GM19438 (cell line): ENCODE results near the gene GPC3.

Experiments used
- ATAC-seq: cut with Tn5 transposase; IDR thresholded peaks from one replicate; pipeline ENCODE4 v1.9.1; 2021; ENCODE audit warnings: low read depth; ENCODE audit not compliant: unreplicated experiment

GPC3 gene

DNA sequence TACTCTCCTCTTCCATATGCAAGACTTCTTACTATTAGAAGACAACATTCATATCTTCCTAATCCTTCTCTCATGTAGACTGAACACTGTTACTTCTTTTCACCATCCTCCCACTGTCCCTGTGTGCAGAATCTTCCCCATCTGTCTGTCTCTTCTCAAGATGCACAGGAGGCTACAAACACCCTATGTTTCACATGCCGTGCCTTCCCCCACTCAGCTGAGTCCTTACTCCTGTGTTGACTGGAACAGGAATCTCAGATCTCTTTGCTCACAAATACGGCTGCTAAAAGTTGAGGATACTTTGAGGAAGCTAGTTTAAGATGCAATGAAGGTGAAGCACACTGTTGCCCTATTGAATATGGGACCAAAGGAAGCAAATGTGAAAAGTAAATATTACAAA is 401.6 kb downstream of the GPC3 start:
- no peak for ATAC-seq

DNA sequence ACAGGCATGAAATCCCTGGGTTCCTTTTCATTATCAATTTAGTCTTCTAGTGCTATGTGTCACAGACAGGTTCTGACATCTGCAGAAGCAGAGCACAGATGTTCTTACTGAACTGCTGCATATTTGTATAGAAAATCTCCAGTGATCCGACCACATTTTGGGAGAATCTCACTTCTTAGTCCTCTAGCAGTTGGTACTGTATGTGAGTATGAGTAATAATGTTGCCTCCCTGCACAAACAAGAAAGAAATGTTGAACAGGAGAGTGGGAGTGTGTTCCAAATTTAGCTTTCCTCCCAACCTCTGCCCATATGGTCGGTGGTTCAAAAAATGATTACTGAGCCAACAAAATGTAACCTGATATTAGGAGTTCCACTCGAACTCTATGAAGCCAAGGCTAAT is 404.8 kb downstream of the GPC3 start:
- ATAC-seq = no peak

DNA sequence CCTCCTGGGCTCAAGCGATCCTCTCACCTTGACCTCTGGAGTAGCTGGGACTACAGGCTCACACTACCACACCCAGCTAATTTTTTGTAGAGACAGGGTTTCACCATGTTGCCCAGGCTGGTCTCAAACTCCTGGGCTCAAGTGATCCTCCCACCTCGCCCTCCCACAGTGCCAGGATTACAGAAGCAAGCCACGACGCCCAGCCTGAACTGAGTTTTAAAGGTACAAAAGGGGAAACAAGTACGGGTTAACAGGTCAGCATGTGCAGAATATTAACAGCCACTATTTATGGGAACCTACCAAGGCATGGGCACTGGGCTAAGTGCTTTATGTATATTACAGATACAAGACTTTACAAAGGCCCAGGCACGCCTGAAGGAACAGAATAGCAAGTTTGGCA is 405.8 kb downstream of the GPC3 start:
- ATAC-seq = no peak

DNA sequence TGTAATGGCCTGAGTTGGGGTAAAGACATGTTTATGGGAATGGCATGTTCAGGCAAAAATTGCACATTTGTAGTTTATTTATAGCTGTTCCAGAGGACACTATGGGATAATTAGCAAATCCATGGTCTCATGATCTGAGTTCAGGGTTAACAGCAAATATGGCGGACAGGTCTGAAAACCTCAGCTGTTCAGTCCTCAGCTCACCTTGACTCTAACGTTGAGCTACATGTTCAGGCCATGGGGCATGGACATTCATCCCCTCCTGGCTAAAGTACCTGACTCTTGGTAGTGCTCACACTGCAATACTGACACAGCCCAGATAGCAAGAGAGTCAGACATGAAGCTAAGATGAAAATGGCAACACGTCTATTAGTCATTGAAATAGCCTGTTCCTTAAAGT is 408.5 kb downstream of the GPC3 start:
- no peak for ATAC-seq

DNA sequence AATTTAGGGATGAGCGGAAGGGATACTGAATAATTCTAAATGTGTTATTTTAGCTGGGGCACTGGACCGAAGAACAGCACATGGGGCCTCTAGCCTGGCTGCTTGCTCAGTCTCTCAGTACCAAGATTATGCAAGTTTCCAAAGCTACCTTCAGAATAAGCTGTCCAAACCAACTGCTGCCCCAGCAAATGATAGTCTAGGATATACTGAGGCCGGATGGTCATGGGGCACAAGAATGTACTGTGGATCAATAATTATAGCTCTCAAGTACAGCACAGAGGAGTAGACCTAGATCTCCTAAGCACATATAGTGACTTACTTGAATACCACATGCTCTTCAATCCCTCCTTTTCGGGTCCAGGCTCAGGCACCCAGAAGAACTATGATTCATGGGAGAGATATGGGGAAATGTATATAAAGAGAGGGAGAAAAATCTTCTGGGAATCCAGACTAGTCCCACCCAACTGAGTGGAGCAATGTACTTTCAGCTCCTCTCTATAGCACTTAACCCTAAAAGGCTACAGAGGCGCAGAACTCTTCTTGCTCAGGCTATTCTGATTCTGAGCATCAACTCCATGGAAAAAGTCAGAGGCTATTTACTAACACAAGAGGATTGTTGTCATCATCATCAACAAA is 409.8 kb downstream of the GPC3 start:
- no peak for ATAC-seq

DNA sequence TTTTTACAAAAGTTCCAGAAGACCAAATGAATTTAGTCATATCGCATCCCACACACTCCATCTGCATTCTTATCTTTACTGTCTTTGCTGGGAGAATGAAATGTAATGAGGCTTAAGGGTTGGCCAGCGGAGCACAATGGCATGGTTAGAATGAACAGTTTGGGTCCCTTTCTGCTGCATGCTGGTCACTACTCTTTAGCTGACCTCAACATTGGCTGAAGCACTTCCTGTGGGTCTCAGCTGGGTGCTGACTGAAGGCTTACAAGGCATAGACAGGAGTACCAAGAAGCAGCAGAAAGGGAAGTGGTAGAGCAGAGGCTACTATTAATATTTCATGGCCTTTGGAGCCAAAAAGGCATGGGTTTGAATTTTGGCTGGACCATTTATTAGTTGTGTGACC is 410.7 kb downstream of the GPC3 start:
- ATAC-seq = no peak

DNA sequence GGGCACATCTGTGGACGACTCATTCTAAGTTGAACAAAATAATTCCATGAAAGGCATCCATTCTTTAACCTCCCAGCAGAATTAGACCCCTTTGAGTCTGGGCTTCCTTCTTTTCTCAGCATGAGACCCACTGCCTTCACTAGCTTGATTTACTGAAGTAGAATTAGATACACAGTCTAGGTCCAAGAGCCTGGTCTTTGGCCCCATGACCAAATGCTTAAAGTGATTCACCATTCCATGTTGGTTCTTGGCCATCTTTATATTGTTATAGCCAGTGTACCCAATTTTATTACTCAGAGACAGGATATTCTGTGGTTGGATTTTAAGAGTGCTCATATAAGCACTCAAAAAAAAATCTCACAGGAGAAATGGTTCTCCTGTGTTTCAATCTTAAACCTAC is 414.8 kb downstream of the GPC3 start:
- ATAC-seq = no peak

DNA sequence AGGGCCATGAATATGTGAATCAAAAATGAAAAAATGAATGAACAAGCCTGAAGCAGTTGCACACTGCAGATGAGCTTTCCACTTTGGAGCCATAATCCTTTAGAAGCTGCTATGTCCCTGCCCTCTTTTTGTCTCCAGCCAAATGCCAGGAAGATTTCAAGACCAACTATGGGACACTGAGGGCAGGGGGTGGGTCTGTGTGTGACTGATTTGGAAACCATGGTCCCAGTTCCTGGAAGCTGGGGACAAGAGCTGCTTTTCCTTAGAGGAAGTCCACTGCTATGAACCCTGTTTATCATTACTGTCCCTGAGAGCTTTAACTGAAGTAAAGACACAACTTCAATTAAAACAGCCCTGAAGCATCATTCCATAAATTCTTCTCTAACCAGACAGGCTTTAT is 416.2 kb downstream of the GPC3 start:
- ATAC-seq = no peak

DNA sequence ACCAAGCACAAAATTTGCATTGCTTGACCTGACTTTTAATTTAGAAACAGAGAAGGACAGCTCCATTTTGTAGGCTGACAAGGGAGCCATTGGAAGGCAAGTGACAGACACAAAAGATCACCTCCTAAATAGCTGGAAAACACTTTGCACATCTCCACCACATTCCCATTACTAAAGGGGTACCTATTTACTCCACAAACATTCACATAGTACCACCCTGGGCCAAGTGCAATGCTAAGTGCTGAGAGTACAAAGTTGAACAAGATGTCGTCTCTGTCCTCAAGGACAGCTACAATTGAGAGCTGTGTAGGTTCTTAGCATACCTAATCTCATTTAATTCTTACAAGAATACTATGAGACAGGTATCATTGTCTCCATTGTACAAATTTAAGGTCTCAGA is 417.3 kb downstream of the GPC3 start:
- ATAC-seq = no peak

DNA sequence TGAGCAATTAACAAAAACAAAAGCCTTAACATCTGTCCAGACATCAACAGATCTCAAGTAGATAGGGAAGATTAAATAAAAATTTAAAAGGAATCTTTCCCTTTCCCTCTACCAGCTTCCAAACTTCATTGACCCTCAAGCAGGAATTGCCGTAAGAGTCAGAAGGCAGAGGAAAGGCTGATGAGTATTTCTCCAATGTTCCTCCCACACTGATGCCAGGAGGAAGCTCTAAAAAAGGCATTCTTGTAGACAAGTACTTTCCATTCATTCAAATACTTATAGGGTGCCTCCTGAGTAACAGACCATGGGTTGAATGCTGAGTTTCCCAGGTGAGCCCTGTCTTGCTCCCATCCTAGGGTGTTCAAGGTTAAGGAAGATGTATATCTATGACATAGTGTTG is 418.5 kb downstream of the GPC3 start:
- no peak for ATAC-seq

DNA sequence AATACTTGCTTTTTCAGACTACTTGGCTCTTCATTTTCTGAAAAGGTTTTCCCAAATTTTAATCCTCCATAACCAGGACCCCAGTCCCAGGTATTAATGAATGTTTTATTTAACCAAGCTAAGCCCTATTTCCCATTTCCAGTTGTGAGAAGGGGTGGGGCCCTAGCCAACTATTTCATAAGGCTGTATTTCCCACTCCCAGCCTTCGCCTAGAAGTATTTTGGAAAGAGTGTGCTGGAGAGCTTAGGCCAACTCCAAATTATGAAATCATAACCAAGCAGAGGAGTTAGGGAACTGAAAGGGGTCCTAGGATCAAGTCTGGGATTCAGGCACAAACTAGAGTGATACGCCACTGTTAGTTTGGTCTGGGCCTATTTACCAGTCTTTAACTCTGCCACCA is 421.7 kb downstream of the GPC3 start:
- ATAC-seq = no peak

DNA sequence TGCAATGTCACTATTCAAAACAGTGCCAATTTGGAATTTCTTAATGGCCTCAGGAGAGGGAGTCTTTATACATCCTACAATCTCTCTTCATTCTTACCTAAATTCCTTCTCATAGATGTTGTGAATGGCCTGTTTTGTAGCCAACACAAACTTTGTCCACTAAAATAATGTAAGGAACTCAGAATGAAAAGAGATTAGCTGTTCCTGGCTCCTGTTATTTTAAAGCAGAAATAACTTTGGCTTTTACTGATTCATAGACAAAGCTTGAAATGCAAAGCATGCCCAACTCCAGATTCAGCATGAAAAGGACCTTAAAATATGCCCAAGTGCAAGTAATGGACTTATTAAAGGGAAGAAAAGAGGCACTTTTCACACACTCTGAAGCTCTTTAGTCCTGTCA is 424.1 kb downstream of the GPC3 start:
- no peak for ATAC-seq

DNA sequence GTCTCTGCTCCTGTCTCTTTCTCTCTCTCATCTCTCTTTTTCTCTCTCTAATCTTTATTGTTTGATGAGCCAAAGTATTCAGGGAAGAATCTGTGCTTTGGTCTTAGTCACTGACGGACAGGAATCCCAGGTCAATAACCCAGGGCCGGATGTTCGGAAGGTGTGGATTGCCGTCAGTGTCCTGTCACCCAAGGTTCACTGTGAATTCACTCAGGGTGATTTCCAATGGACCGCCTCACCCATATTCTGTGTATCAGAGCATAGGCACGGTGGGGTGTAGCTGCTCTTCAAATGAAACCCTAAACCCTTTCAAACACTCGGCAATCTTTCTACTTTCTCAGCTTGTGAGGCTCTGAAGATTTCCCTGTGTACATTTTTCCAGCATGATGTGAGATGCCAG is 425.5 kb downstream of the GPC3 start:
- no peak for ATAC-seq

DNA sequence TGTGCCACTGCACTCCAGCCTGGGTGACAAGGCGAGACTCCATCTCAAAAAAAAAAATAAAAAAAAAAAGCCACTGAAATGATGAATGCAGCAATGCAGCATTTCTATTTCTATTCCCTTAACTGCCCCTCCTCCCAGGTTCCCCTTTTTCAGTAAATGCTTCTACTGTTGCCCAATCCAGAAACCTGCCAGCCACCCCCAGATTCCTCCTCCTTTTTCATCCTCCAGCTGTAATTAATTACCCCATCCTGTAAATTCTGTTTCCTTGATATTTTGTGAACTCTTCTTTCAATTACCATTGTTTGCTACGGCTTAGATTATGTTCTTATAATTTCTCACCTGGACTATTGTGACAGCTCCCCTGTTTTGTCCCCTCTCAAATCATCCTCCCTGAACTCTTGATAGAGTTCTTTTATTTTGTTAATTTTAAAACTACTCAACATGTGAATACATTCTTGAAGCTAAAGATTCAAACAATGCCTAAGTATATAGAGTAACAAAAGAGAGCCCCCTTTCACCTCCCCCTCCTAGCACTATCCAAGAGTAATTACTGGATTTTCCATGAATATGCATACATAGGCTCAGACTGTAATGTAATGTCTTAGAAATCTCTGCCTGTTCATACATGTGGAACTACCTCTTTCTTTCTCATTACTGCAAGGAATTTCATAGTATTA is 429.5 kb downstream of the GPC3 start:
- ATAC-seq = no peak

DNA sequence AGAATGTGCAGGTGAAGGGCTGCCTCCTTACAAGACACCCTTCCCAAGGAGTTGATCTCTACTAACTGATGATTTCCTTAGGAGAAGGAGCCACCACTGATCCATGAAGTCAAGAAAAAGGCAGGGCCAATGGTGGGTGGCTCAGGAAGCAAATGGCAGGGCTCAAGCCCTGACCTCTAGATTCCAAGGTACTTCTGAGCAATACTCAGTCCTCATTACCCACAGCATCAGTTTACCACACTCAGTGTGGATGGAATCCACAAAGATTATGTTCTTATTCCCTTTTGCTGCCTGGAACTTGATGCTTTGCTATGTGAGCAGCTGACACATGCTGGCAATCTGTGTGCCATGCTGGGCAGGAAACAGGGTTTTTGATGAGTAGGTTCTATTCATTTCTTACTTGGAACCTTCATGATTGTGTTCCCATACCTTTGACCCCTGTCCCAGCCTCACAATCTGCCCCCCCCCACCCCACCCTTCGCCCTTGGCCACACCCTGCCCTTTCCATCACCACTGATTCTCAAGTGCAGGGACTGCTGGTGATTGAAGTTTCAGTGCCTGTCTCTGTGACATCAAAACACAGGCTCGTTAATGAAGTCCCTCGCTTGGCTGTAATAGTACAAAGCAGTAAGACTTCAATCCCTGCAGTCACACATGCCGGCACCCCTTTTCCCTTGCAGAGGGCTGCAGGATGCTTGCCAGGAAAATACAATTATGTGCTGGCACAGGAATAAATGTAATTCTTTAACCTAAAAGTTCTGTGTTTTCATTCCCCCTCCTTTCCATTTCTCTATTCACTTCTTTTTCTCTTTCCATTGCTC is 434.5 kb downstream of the GPC3 start:
- no peak for ATAC-seq

DNA sequence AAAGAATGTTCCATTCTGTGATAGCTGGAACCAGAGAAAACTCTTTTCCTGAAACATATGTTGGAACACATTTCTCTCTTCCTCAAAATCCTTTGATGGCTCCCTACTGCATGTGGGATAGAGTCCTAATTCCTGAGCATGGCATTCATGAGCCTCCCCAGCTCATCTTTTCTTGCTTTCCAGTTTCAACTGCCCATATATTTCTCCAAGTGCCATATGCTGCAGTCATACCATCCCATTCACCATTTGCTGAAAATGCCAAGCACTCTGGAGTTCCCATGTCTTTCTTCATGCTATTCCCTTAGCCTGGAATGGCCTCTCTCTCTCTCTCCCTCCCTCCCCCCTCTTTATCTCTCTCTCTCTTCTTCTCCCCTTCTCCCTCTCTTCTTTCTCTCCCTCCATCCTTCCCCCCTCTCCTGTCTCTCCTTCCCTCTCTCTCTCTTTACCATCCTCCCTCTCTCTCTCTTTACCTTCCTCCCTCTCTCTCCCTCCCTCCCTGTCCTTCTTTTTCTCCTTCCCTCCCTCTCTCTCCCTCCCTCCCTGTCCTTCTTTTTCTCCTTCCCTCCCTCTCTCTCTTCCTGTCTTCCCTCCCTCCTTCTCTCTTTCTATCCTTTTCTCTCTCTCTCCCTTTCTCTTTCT is 436.0 kb downstream of the GPC3 start:
- no peak for ATAC-seq

DNA sequence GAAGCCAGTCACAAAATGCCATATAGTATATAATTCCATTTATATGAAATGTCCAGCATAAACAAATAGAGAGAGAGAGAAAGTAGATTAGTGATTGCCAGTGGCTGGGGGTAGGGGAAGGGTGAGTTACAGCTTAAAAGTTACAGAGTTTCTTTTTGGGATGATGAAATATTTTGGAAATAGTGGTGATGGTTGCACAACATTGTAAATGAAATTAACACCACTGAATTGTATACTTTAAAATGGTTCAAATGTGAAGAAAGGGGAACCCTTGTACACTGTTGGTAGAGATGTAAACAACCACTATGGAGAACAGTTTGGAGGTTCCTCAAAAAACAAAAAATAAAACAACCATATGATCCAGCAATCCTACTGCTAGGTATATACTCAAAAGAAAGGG is 439.0 kb downstream of the GPC3 start:
- no peak for ATAC-seq

DNA sequence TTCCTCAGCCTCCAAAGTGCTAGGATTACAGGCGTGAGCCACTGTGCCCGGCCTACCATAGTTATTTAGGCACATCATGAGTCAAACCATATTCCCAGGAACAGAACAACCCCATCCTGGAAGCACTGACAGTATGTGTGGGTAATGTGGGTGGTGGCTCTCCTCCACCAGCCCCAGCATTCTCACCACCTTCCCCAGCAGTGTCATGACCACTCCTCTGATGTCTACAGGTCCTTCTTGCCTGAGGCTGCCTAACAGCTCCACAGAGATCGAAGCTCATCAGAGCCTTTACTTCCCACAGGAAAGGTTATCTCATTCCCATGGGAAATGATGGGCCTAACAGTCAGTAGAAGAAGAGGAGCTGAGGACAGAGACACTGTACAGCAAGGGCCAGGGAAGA is 440.6 kb downstream of the GPC3 start:
- no peak for ATAC-seq

DNA sequence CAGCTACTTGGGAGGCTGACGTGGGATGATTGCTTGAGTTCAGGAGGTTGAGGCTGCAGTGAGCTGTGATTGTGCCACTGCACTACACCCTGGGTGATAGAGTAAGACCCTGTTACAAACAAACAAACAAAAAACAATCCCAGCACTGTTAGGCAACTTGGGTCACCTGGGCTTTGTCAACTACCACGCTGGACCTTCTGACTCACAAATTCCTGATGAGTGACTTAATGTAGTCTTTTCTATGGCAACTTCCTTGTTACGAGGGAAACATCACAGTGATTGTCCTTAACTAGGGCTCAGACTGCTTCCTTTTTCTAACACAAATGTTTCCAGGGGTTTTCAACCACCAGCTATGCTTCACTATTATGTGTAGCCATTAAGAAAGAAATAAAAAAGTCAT is 441.3 kb downstream of the GPC3 start:
- no peak for ATAC-seq

DNA sequence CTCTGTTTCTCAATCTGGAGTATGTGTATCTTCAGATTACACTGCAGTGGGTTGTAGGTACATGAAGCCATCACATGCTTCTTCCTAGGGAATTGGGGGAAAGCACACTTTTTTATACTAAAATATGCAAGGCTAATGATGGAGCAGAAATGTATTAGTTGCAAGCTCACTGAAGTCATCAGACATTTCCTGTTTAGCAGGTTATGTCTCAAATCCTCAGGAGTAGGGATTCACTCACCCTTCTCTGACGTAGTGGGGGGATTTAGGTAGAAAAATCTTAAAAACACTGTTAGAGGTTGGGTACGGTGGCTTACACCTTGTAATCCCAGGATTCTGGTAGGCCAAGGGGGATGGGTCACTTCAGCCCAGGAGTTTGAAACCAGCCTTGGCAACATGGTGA is 441.7 kb downstream of the GPC3 start:
- no peak for ATAC-seq

DNA sequence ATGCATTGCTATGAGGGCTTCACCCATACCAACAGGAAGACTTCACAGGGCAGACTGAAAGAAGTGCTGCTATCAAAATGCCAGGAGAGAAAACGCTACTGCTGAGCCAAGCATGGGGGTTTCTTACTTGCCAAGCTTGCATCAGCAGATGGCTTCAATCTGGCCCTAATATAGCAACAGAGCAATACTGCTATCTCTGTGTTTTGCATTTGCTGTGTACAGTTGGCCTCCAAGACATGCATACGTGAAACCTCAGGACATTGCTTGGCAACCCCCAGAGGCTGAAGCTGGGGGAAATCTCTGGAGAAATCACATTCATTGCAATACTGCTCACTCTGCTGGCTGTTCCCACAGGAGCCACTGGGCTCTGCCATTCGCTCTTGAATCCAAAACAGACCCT is 442.9 kb downstream of the GPC3 start:
- ATAC-seq = no peak
